Measurements from ENCODE around the gene PRSS56. TPM values are rescaled to one million over a fixed set of nuclear protein-coding genes. Genes with fewer than 3 reads are reported as not detected.

The PRSS56 gene
- total and polyA plus RNA-seq, 2 of the 8 experiments (the other 6 are each of a cell fraction or from before 2014, with no cell fraction given): 0.03 TPM; not detected in 1

GRCh38 chr2:232523402-232523681, 3.2 kb downstream of the PRSS56 start:
- POLR2A ChIA-PET (ENCODE audit: partially characterized antibody): interaction anchor here (0.7 to 1.7 kb wide), 7 partner anchors 15 to 79 kb away, joined by 3 to 5 read pairs (median 4); no protein-coding TSS in a partner anchor

More at GRCh38 chr2:232523402-232523681, 3.2 kb downstream of the PRSS56 start:
- H3K14ac ChIP-seq (ENCODE audit: insufficient read length): no peak overlapping the region
- peaks cover 3 to 4% of the 10 kb centered on the region in 2 experiments for H4K20me1 ChIP-seq (replicated peaks in 1 of 2; ENCODE audit: control insufficient read depth in 1 of 2, insufficient read depth in 2 of 2, low read length in 2 of 2)
- H3K79me1 ChIP-seq (ENCODE audit: low read depth, low read length): no peaks in the 10 kb centered on the region
- H4K5ac ChIP-seq (ENCODE audit: insufficient read length, low read depth, low read length): no peak overlapping the region
- H2BK15ac ChIP-seq (ENCODE audit: low read length): no peak overlapping the region
- no peak overlapping the region for H2BK20ac ChIP-seq (ENCODE audit: low read length)
- no peak overlapping the region for H3K9ac ChIP-seq (replicated peaks in 1 of 4; ENCODE audit: extremely low read depth in 1 of 4, low read depth in 3 of 4, low read length in 3 of 4)
- H3K27ac ChIP-seq (ENCODE audit: low read depth, low read length): no peak overlapping the region
- no peaks in the 10 kb centered on the region for H3K79me2 ChIP-seq (ENCODE audit: control insufficient read depth in 1 of 2, insufficient read depth in 2 of 2, low read length in 2 of 2)
- H3K36me3 ChIP-seq (ENCODE audit: control insufficient read depth in 2 of 4, insufficient read depth in 4 of 4, low read length in 3 of 4): no peaks in the 10 kb centered on the region
- H3K9me3 ChIP-seq (ENCODE audit: insufficient read depth in 2 of 2, low read depth in 1 of 2, low read length in 1 of 2): no peaks in the 10 kb centered on the region
- no peak overlapping the region for H2BK120ac ChIP-seq (replicated peaks; ENCODE audit: low read depth, low read length)
- peak overlapping the region; percentile 54 to 84 for H3K4me2 ChIP-seq (ENCODE audit: insufficient read depth in 1 of 2, low read depth in 2 of 2, low read length in 2 of 2)
- no peak overlapping the region for H2BK5ac ChIP-seq (ENCODE audit: low read depth, low read length)
- peaks cover 0 to 22% (median 9%) of the 10 kb centered on the region in 4 experiments; a peak in 6 of 7 replicates for H3K4me1 ChIP-seq (replicated peaks in 1 of 4; ENCODE audit: control insufficient read depth in 3 of 4, insufficient read depth in 4 of 4, low read length in 3 of 4)
- TF ChIP-seq, protein P1, sequence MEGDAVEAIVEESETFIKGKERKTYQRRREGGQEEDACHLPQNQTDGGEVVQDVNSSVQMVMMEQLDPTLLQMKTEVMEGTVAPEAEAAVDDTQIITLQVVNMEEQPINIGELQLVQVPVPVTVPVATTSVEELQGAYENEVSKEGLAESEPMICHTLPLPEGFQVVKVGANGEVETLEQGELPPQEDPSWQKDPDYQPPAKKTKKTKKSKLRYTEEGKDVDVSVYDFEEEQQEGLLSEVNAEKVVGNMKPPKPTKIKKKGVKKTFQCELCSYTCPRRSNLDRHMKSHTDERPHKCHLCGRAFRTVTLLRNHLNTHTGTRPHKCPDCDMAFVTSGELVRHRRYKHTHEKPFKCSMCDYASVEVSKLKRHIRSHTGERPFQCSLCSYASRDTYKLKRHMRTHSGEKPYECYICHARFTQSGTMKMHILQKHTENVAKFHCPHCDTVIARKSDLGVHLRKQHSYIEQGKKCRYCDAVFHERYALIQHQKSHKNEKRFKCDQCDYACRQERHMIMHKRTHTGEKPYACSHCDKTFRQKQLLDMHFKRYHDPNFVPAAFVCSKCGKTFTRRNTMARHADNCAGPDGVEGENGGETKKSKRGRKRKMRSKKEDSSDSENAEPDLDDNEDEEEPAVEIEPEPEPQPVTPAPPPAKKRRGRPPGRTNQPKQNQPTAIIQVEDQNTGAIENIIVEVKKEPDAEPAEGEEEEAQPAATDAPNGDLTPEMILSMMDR (IDR thresholded peaks at IDR 0.05; ENCODE audit: control extremely low read depth in 1 of 3, insufficient read depth in 1 of 3, low read depth in 1 of 3, low read length in 3 of 3): no peak
- TF ChIP-seq TAF1 (IDR thresholded peaks at IDR 0.05; ENCODE audit: low read depth, low read length): no peak
- no peak overlapping the region for H3K56ac ChIP-seq (replicated peaks; ENCODE audit: insufficient read length, low read depth, low read length)
- no peak overlapping the region for H3K23ac ChIP-seq (ENCODE audit: insufficient read length)
- H3K27me3 ChIP-seq (replicated peaks in 1 of 4; ENCODE audit: control insufficient read depth in 3 of 4, extremely low read depth in 1 of 4, insufficient read depth in 3 of 4, low read length in 3 of 4): peaks cover 19 to 45% (median 37%) of the 10 kb centered on the region in 4 experiments
- no peak for DNase-seq (ENCODE audit: low read depth in 1 of 2, low spot score in 2 of 2)
- H4K91ac ChIP-seq (replicated peaks; ENCODE audit: insufficient read length, low read length): no peak overlapping the region
- H4K8ac ChIP-seq (ENCODE audit: extremely low read depth, insufficient read depth, low read length): no peak overlapping the region; the same call in 1 of the 2 replicates
- no peak overlapping the region for H2AFZ ChIP-seq (ENCODE audit: low read length)
- no peak for FAIRE-seq
- peaks cover 10% of the 10 kb centered on the region; the same call in 1 of the 2 replicates for H3K23me2 ChIP-seq (ENCODE audit: low read depth, low read length)
- CTCF ChIA-PET (ENCODE audit: partially characterized antibody): interaction anchor here (0.9 to 10.6 kb wide), 26 partner anchors 10 to 671 kb away, joined by 3 to 176 read pairs (median 10); partner anchors contain the start of genes ALPG and CHRNG
- WGBS, 2 experiments (ENCODE audit: extremely low coverage in 1 of 2, insufficient coverage in 1 of 2, insufficient read length in 1 of 2, insufficient replicate concordance in 2 of 2, low coverage in 1 of 2, low lambda C conversion rate in 2 of 2, missing lambda C conversion rate in 1 of 2): 32% methylated on average over 16 of the region's 16 CpGs; no CpG with 5 or more reads in 1 of the 2 experiments
- H3K4me3 ChIP-seq (ENCODE audit: extremely low read depth in 1 of 4, insufficient read depth in 2 of 4, low read depth in 3 of 4, low read length in 4 of 4): peak overlapping the region in 3 of 4 experiments; percentile 41 to 60 (median 52); a peak in 4 of 8 replicates
- H2BK12ac ChIP-seq (ENCODE audit: low read depth, low read length): no peak overlapping the region
- no peak overlapping the region for H3K18ac ChIP-seq (ENCODE audit: extremely low read depth, low read length)
- no peak overlapping the region for H3K4ac ChIP-seq (replicated peaks; ENCODE audit: insufficient read length, low read depth, low read length)
- H2AK5ac ChIP-seq (ENCODE audit: low read depth, low read length): no peak overlapping the region

Measured in H1 (cell line).